OCI-LY7 (cell line): Measurements from ENCODE around the gene ADAM12.

Source experiments
- CTCF ChIP-seq: fragments of 200-600 bp; sonication (generic); conservative IDR thresholded peaks from 2 replicates; pipeline ENCODE4 v1.5.1; 2014; ENCODE audit warnings: mild to moderate bottlenecking, antibody characterized with exemption, low read length, moderate library complexity, mixed read lengths
- EZH2phosphoT487 ChIP-seq: fragments of 200-600 bp; sonication (generic); IDR thresholded peaks from 2 replicates; pipeline ENCODE4 v1.6.1; 2018; ENCODE audit warnings: low read depth, borderline replicate concordance, mild to moderate bottlenecking, mixed run types, antibody characterized with exemption, low read length, moderate library complexity, mixed read lengths

GRCh38 chr10:126373147-126373546 is 15.1 kb downstream of the ADAM12 start:
- no peak for TF ChIP-seq CTCF
- no peak for TF ChIP-seq EZH2phosphoT487
